Activated T-helper 17 cell treated with anti-CD3 and anti-CD28 coated beads, Interleukin-2, amount 50 U/mL, for 72 hours (primary cell): ENCODE results near the gene MN1. TPM values are rescaled to one million over a fixed set of nuclear protein-coding genes. Genes with fewer than 3 reads are reported as not detected.

Experiments used
- ATAC-seq: fragments of 150-1000 bp; cut with Tn5 transposase; replicated peaks from 2 replicates; pipeline ENCODE4 v1.10.0; 2021; ENCODE audit warnings: mild to moderate bottlenecking, moderate library complexity
- H3K27ac Mint-ChIP-seq: one replicate; pipeline ENCODE4 v1.8.0; 2022; ENCODE audit warnings: mixed read lengths
- H3K27me3 Mint-ChIP-seq: one replicate; pipeline ENCODE4 v1.8.0; 2022; ENCODE audit warnings: mixed read lengths
- H3K36me3 Mint-ChIP-seq: one replicate; pipeline ENCODE4 v1.8.0; 2022; ENCODE audit warnings: low read depth, mild to moderate bottlenecking, mixed read lengths
- H3K4me1 Mint-ChIP-seq: one replicate; pipeline ENCODE4 v1.8.0; 2022; ENCODE audit warnings: mixed read lengths
- H3K4me3 Mint-ChIP-seq: one replicate; pipeline ENCODE4 v1.8.0; 2022; ENCODE audit warnings: mild to moderate bottlenecking, mixed read lengths
- H3K9me3 Mint-ChIP-seq: one replicate; pipeline ENCODE4 v1.8.0; 2022; ENCODE audit warnings: mixed read lengths
- total RNA-seq, 2 donors: library from RNA; stranded (reverse); gene quantifications; one replicate each; pipeline ENCODE4 v1.2.3, GENCODE V29; 2022

Gene MN1
- total RNA-seq, 2 donors from 2014 or later, result 0.13 TPM

DNA sequence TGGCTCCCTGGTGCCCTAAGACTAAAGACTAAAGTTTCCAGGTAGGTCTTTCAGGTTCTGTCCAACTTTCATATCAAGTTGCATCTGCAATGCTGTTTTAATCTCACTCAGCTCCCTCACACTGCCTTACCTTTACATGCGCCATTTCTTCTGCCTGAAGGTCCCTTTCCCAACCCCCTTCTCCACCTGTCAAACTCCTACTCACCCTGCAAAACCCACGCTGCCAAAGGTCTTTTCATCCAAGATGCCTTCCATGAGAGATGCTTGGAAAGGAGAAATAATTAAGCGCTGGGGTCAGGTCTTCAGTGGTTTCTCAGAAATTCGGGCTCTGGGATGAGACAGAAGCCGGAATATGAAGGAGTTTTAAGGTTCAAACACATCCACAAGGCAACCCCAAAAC is 95.1 kb downstream of the MN1 start:
- no peak overlapping the region for H3K27ac Mint-ChIP-seq
- H3K27me3 Mint-ChIP-seq, result peaks cover 18% of the 10 kb centered on the region
- H3K4me1 Mint-ChIP-seq, result no peaks in the 10 kb centered on the region
- no peaks in the 10 kb centered on the region for H3K9me3 Mint-ChIP-seq
- H3K4me3 Mint-ChIP-seq, result no peak overlapping the region
- no peak for ATAC-seq
- no peaks in the 10 kb centered on the region for H3K36me3 Mint-ChIP-seq

DNA sequence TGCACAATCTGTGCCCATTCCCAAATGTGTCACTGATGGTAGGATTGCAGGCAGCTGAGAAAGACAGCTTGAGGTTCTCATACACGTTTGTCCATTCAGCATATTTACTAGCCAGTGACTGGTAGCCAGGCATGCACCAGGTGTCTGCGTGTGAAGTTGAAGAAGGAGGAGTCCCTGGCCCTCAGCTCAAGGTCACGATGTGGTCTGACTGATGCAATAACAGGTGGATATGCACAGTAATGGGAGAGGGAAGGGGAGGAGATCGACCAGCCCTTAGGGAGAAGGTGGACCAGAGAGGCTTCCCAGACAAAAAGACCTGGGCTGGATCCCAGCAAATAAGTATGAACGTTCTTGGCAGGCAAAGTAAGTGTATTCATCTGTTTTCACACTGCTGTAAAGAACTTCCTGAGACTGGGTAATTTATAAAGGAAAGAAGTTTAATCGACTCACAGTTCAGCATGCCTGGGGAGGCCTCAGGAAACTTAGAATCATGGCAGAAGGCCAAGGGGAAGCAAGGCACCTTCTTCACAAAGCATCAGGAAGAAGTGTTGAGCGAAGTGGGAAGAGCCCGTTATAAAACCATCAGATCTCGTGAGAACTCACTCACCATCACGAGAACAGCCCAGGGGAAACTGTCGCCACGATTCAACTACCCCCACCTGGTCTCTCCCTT is 96.0 kb downstream of the MN1 start:
- Mint-ChIP-seq H3K27me3 (peaks cover 10% of the 10 kb centered on the region), H3K4me1 (no peaks in the 10 kb centered on the region), H3K27ac (no peak overlapping the region), H3K4me3 (no peak overlapping the region), H3K36me3 (no peaks in the 10 kb centered on the region), H3K9me3 (no peaks in the 10 kb centered on the region)
- no peak for ATAC-seq

DNA sequence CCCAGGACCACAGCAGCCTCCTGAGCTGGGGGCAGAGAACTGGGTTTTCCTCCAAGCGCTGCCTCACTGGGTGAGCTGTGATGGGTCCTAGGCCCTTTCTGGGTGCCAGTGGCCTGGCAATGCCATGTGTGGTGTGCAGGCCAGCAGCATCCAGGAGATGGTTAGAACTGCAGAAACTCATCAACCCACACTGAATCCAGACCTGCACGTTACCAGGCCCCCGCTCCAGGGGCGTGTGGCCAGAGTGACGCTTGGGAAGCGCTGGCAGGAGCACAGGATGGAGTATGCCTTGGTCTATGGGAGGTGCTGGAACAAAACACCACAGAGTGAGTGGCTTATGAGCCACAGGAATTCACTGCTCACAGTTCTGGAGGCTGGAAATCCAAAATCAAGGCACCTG is 97.0 kb downstream of the MN1 start:
- H3K36me3 Mint-ChIP-seq, result no peaks in the 10 kb centered on the region
- H3K4me1 Mint-ChIP-seq, result no peaks in the 10 kb centered on the region
- H3K27me3 Mint-ChIP-seq, result peaks cover 4% of the 10 kb centered on the region
- no peaks in the 10 kb centered on the region for H3K9me3 Mint-ChIP-seq
- no peak overlapping the region for H3K27ac Mint-ChIP-seq
- ATAC-seq, result no peak
- no peak overlapping the region for H3K4me3 Mint-ChIP-seq

DNA sequence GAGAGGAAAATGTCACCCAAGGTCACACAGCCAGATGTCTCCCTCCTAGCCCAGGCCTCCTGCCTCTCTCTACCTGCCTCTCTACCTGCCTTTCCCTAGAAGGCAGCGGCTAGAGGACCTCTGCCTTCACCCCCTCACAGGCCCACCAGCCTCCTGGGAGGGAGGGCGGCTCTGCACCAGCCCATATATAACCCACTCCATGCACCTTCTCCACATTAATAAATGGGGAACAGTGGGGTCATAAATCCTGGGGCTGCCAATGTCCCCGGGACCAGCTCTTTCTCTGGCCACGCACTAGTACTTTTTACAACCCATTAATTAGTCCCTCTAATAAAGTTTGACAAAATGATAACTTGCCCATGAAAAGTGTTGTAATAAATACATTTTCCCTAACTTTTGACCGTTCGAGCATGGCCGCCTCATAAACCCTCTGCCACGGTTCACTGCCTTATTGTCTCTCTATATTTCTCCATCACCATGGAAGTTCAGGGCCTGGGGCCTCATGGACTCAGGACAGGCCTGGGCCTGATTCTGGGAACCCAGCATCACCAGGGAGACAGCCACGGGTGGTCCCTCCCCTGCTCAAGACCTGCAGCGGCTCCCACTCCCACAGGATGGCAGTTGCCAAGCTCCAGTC is 102.1 kb downstream of the MN1 start:
- Mint-ChIP-seq H3K9me3 (peaks cover 9% of the 10 kb centered on the region), H3K27ac (no peak overlapping the region), H3K4me3 (no peak overlapping the region), H3K4me1 (no peaks in the 10 kb centered on the region), H3K27me3 (no peaks in the 10 kb centered on the region), H3K36me3 (no peaks in the 10 kb centered on the region)
- no peak for ATAC-seq

DNA sequence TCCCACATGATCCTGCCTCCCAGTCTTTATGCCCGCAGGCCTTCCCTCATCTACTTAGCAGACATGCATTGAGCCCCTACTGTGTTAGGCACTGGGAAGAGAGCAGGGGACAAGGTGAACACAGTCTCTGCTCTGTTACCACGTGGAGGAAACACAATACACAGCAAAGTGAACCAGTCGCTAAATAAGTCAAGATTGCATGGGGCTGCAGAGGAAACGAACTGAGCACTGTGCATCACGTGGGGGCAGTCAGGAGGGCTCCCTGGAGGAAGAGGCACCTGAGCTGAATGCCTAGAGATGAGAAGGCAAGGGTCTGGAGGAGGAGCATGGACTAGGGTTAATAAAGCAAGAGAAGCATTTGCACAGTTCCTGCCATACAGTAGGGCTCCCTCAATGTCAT is 102.7 kb downstream of the MN1 start:
- no peaks in the 10 kb centered on the region for H3K4me1 Mint-ChIP-seq
- ATAC-seq, result no peak
- peaks cover 9% of the 10 kb centered on the region for H3K9me3 Mint-ChIP-seq
- H3K27me3 Mint-ChIP-seq, result no peaks in the 10 kb centered on the region
- no peak overlapping the region for H3K4me3 Mint-ChIP-seq
- no peak overlapping the region for H3K27ac Mint-ChIP-seq
- H3K36me3 Mint-ChIP-seq, result no peaks in the 10 kb centered on the region

Other genes starting within 250 kb of the MN1 start
- gene PITPNB, start 117.5 kb upstream of the MN1 start, total RNA-seq, result 100 to 1,000 TPM in 1 of 2 donors, 10 to 100 TPM in 1; 86.1 to 119 TPM